DMS153 treated with DMSO at 0.1 percent for 48 hours (cell line): ENCODE measurements around the gene VEZT.
A peak's percentile ranks its signal among the peaks of the same experiment; 100 is the strongest.
"Not testable (repeated sequence)": the region's sequence is repeated elsewhere in the genome, so short reads cannot be mapped to it uniquely, and the experiment has no call there.

ENCODE experiments used
- DNase-seq: peaks from one replicate; lab custom pipeline; 2025; ENCODE audit not compliant: unreplicated experiment; lab: John Stamatoyannopoulos, UW

VEZT gene

DNA sequence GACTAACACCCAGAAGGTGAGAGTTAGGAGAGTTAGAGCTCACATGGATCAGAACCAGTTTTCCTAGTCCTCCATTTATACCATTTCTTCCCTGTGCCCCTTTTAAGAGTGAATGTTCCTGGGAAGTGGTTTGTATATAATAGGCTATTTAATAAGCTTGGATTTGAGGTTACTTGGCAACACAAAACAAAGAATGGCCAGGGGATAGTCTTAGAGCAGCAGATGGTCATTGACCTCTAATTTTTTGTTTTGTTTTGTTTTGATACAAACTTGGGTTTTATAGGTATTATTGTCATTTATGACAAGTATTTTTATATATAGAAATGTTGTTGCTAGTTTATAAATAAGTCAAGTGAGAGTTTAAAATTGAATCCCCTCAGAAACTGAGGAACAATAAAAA is 35.8 kb downstream of the VEZT start:
- DNase-seq = no peak

DNA sequence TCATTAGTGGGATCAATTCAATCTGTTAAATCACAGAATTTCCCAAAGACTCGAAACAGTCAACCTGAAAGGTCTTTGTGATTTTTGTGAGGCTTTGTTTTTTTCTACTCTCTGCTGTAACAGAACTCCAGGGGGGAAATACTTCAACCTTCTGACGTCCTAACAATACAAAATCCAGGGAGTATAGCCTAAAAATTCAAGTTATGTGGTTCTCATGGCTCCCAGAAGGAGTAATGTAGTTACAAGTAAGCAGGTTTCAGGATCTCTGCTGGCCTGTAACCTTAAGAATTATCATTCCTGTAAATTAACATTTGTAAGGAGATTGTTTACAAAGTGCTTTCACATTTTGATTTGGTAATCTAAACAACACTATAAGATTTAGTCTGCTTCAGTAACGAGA is 39.9 kb downstream of the VEZT start:
- DNase-seq = no peak

DNA sequence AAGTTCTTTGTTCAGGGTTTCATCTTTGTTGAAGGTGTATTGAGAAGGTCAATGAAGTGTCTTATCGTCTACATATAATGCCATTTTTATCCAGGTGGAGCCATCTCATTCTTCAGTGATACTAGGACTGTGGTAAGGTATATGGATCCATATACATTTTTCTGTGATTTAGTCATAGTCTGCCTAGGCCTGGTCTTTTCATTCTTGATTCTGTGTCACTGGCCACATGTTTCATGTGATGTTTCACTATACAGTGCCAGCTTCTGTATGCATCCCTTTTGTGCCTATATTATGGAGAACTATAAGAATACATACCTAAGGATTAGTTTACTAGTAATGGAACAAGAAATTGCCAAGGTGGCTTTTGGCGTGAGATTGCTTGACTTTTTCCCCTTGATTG is 40.5 kb downstream of the VEZT start:
- DNase-seq = no peak

DNA sequence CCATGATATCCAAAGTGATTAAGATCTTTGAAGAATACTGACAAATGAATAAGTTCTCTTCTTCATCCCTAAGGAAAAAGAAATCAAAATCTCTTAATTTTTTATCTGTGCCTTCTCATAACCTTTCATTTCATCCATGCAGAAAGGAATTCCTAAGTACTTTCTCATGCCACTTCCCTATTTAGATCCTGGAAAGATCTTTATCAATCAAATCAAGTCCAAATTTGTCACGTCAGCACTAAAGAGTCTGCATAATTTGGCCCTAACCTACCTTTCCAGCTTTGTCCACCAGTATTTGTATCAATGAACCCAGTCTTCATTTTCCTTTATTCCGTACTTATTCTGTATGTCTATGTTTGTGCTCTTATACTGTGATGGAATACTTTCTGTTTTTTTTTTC is 41.2 kb downstream of the VEZT start:
- no peak for DNase-seq

DNA sequence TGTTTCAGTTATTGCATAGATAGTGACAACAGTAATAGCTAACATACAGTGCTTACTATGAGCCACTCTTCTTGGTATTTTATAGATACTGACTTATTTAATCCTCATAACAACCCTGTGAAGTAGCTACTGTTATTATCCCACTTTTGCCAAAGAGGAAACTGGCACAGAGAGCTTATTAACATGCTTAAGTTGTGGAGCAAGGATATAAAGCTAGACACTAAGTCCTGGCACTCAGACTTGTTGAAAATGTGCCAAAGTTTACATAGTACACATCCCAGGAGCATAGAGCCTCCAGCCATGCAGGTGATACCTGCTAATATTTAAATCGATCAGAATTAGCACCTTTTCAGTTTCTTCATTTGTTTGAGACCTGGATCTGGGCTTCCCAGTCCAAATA is 41.8 kb downstream of the VEZT start:
- no peak for DNase-seq

DNA sequence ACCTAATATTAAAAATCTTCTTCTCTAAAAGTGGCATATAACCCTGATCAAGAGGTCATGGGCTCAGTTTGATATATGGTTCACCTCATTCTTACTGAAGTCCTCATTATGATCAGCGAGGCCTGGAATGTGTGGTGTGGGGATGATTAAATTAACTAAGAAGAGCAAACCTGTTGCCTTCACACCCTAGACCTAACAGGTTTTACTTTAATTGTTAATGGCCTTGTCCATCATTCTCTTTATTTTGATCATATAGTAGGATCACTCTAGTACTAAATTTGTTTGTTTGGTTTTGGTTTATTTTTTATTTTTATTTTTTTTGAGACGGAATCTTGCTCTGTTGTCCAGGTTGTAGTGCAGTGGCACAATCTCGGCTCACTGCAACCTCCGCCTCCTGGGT is 43.5 kb downstream of the VEZT start:
- DNase-seq = no peak

DNA sequence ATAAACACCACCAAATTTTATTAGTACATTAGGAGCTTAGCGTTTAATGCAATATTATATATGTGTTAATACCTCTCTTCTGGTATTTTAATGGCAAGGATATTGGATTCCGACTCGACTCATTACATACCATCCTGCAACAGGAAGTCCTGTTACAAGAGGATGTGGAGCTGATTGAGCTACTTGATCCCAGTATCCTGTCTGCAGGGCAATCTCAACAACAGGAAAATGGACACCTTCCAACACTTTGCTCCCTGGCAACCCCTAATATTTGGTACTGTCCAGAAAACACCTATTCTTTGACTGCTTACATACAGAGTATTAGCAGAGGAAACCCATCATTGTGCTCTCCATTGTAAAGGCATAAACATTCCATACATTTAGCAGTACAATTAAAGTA is 45.2 kb downstream of the VEZT start:
- peak; percentile 53 for DNase-seq

DNA sequence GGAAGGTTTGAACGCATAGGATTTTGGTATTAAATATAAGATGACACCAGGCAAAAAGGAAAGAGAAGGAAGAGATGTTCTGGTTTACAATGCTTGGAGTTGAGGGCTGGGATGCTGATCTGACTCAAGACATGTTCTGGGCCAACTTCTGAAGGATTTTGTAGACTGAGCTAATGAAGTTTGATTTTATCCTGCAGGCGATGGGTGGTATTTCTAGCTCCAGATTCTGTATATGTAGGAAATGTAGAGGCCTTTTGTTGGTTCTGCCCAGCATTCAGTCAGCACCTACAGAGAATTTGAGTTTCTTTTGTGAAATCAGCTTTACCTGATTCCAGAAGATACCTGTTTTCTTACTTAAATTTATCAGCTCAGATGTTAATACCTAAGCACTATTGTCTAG is 48.2 kb downstream of the VEZT start:
- no peak for DNase-seq

GRCh38 chr12:95266254-95266653 is 48.6 kb downstream of the VEZT start:
- DNase-seq = no peak

GRCh38 chr12:95269892-95270291 is 52.3 kb downstream of the VEZT start:
- DNase-seq = no peak

DNA sequence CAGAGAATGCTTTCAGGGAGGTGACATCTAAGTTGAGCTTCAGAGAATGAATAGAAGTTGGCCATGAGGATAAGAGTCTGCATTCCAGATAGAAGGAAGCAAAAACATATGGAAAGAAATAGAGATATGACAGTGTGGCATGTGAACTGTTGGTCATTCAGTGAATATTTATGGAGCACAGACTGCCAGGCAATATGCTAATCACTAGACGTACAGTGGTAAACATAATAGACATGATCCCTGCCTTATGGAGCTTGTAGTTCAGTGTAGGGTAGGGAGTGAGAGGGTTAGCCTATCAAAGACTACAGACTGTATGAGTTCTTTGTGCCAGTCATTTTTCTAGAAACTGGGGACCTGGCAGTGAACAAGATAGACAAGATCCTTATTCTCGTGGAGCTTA is 53.9 kb downstream of the VEZT start:
- DNase-seq = no peak

- no peak for DNase-seq
Observed at GRCh38 chr12:95277139-95277538, 59.5 kb downstream of the VEZT start.

- no peak for DNase-seq
Observed at GRCh38 chr12:95279856-95280255, 62.2 kb downstream of the VEZT start.

- no peak for DNase-seq
Observed at GRCh38 chr12:95282266-95282665, 64.7 kb downstream of the VEZT start.

GRCh38 chr12:95283371-95283770 is 65.8 kb downstream of the VEZT start:
- no peak for DNase-seq

GRCh38 chr12:95286713-95287112 is 69.1 kb downstream of the VEZT start:
- no peak for DNase-seq

GRCh38 chr12:95291501-95291900 is 73.9 kb downstream of the VEZT start:
- no peak for DNase-seq

- DNase-seq = no peak
Observed at GRCh38 chr12:95298916-95299315, 81.3 kb downstream of the VEZT start.

DNA sequence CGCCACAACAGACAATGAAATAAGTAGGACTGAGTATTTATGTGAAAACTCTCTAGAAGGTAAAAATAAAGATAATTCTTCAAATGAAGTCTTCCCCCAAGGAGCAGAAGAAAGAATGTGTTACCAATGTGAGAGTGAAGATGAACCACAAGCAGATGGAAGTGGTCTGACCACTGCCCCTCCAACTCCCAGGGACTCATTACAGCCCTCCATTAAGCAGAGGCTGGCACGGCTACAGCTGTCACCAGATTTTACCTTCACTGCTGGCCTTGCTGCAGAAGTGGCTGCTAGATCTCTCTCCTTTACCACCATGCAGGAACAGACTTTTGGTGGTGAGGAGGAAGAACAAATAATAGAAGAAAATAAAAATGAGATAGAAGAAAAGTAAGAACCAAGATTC is 82.7 kb downstream of the VEZT start:
- DNase-seq = no peak

GRCh38 chr12:95303476-95303875 is 85.9 kb downstream of the VEZT start:
- DNase-seq = no peak

GRCh38 chr12:95304673-95305198 is 87.1 kb downstream of the VEZT start:
- no peak for DNase-seq

DNA sequence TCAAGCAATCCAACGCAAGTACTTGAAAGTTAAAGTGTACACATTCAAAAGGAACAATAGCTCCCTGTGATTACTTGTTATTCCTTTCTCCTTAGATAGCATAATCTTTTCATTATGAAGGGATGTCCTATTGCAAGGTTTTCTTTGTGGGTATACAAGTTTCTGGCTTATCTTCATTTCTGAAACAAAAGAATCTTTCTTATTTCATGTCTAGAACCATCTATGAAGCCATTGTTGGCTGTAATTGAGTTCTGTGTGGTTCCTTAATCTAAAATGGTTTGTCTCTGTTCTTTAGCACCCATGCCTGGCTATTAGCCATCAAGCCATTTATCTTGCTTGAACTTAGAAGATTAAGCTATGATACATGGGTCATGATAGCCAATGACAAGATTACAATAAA is 95.0 kb downstream of the VEZT start:
- DNase-seq = no peak

DNA sequence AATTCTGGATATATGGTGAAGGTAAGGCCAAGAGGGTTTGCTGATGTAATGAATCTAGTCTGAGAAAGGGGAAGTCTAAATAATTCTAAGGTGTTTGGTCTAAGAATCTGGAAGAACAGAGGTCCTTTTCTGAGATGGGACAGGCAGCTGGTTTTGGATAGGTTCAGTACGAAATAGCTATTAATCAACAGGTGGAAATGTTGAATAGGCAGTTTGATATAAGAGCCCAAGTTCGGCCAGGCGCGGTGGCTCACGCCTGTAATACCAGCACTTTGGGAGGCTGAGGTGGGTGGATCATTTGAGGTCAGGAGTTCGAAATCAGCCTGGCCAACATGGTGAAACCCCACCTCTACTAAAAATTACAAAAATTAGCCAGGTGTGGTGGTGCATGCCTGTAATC is 97.1 kb downstream of the VEZT start:
- not testable (repeated sequence) for DNase-seq

- DNase-seq = no peak
Observed at GRCh38 chr12:95316798-95317197, 99.2 kb downstream of the VEZT start.
